ENCODE results near the gene MFSD8.
"Not testable (repeated sequence)": the region's sequence is repeated elsewhere in the genome, so short reads cannot be mapped to it uniquely, and the experiment has no call there.

DNA sequence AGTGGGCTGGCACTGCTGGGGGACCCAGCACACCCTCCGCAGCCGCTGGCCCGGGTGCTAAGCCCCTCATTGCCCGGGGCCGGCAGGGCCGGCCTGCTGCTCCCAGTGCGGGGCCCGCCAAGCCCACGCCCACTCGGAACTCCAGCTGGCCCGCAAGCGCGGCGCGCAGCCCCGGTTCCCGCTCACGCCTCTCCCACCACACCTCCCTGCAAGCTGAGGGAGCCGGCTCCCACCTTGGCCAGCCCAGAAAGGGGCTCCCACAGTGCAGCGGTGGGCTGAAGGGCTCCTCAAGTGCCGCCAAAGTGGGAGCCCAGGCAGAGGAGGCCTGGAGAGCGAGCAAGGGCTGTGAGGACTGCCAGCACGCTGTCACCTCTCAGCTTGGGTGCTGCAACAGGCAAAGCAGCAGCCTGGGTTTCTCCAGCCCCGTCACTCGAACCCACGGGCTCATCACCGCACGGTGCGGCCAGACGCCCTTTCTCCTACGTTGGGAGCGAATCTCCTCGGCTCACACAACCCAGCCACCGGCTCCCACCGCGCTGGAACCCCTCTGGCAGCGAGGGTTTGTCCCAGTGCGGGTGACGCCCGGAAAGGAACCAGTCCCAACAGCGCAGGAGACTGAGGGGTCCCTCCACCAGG is 429 bp downstream of the MFSD8 start:
- TF ChIP-seq, protein P1, sequence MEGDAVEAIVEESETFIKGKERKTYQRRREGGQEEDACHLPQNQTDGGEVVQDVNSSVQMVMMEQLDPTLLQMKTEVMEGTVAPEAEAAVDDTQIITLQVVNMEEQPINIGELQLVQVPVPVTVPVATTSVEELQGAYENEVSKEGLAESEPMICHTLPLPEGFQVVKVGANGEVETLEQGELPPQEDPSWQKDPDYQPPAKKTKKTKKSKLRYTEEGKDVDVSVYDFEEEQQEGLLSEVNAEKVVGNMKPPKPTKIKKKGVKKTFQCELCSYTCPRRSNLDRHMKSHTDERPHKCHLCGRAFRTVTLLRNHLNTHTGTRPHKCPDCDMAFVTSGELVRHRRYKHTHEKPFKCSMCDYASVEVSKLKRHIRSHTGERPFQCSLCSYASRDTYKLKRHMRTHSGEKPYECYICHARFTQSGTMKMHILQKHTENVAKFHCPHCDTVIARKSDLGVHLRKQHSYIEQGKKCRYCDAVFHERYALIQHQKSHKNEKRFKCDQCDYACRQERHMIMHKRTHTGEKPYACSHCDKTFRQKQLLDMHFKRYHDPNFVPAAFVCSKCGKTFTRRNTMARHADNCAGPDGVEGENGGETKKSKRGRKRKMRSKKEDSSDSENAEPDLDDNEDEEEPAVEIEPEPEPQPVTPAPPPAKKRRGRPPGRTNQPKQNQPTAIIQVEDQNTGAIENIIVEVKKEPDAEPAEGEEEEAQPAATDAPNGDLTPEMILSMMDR (IDR thresholded peaks at IDR 0.05; ENCODE audit: low read length): not testable (repeated sequence)
- TF ChIP-seq EZH2phosphoT487 (IDR thresholded peaks at IDR 0.05; ENCODE audit: low read length); EZH2 (optimal IDR thresholded peaks at IDR 0.05; ENCODE audit: low read depth, low read length): not testable (repeated sequence)
